Measurements from ENCODE around the gene SAP30BP.

DNA sequence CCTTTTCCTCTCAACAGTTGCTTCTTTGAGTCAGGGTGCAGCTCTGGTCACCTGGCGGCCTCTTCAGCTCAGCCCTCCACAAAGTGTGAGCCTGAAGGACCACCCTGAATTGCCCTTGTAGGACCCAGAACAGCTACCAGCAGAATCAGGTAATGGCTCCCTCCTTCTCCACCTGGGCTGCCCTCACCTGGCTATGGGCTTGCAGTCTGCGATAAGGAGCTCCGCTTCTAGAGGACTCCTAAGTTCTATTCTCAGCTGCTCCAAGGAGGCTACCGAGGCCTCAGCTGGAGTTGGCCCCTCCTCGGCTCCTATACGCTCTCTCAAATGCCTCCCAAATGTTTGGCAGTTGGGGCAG is 20.5 kb upstream of the SAP30BP start:
- TF ChIP-seq, protein P1, sequence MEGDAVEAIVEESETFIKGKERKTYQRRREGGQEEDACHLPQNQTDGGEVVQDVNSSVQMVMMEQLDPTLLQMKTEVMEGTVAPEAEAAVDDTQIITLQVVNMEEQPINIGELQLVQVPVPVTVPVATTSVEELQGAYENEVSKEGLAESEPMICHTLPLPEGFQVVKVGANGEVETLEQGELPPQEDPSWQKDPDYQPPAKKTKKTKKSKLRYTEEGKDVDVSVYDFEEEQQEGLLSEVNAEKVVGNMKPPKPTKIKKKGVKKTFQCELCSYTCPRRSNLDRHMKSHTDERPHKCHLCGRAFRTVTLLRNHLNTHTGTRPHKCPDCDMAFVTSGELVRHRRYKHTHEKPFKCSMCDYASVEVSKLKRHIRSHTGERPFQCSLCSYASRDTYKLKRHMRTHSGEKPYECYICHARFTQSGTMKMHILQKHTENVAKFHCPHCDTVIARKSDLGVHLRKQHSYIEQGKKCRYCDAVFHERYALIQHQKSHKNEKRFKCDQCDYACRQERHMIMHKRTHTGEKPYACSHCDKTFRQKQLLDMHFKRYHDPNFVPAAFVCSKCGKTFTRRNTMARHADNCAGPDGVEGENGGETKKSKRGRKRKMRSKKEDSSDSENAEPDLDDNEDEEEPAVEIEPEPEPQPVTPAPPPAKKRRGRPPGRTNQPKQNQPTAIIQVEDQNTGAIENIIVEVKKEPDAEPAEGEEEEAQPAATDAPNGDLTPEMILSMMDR (conservative IDR thresholded peaks at IDR 0.05) = no peak
- no peak for TF ChIP-seq EZH2 (IDR thresholded peaks at IDR 0.05; ENCODE audit: low read depth)

Data from PC-9 (cell line).